Inflammatory macrophage treated with lipopolysaccharide for 4 hours (primary cell): ENCODE data around the gene GABRR3.

ENCODE experiments used
- DNase-seq: peaks from one replicate; pipeline ENCODE4 v3.0.0-alpha.2; 2020

Gene GABRR3

GRCh38 chr3:98035208-98035607 is at the start of gene GABRR3:
TSS of gene GABRR3 (minus strand) at chr3:98035315. CDS start at chr3:98034987, 328 bp downstream.
- DNase-seq, result no peak

GRCh38 chr3:98073486-98073885 is 38.4 kb upstream of the GABRR3 start:
- DNase-seq, result no peak

- DNase-seq, result no peak
These were observed 35.7 kb upstream of the GABRR3 start for GRCh38 chr3:98070840-98071239.

- no peak for DNase-seq
These were observed 33.7 kb upstream of the GABRR3 start for GRCh38 chr3:98068824-98069223.

- DNase-seq, result peak; percentile 28
These were observed 23.3 kb upstream of the GABRR3 start for GRCh38 chr3:98058244-98058960.

- no peak for DNase-seq
These were observed 22.5 kb upstream of the GABRR3 start for GRCh38 chr3:98057631-98058030.

GRCh38 chr3:98056035-98056434 is 20.9 kb upstream of the GABRR3 start:
- DNase-seq, result no peak

- no peak for DNase-seq
These were observed 14.2 kb upstream of the GABRR3 start for GRCh38 chr3:98049271-98049670.

GRCh38 chr3:98048586-98048985 is 13.5 kb upstream of the GABRR3 start:
- DNase-seq, result peak; percentile 58

GRCh38 chr3:98041350-98041749 is 6.2 kb upstream of the GABRR3 start:
- DNase-seq, result no peak

GRCh38 chr3:98039322-98040024 is 4.4 kb upstream of the GABRR3 start:
- peak; percentile 72 for DNase-seq

- no peak for DNase-seq
These were observed 3.8 kb upstream of the GABRR3 start for GRCh38 chr3:98038876-98039275.

GRCh38 chr3:98038286-98038685 is 3.2 kb upstream of the GABRR3 start:
- DNase-seq, result no peak

- DNase-seq, result no peak
These were observed 629 bp downstream of the GABRR3 start for GRCh38 chr3:98034486-98034885.

- no peak for DNase-seq
These were observed 1.1 kb downstream of the GABRR3 start for GRCh38 chr3:98034036-98034435.

GRCh38 chr3:98032904-98033303 is 2.2 kb downstream of the GABRR3 start:
- no peak for DNase-seq

GRCh38 chr3:98032265-98032664 is 2.9 kb downstream of the GABRR3 start:
- no peak for DNase-seq

- DNase-seq, result no peak
These were observed 6.0 kb downstream of the GABRR3 start for GRCh38 chr3:98029083-98029482.

GRCh38 chr3:98027085-98027446 is 8.0 kb downstream of the GABRR3 start:
- DNase-seq, result no peak

GRCh38 chr3:98026425-98027084 is 8.6 kb downstream of the GABRR3 start:
- DNase-seq, result no peak

GRCh38 chr3:98025392-98025945 is 9.6 kb downstream of the GABRR3 start:
- DNase-seq, result no peak

- DNase-seq, result peak; percentile 73
These were observed 11.9 kb downstream of the GABRR3 start for GRCh38 chr3:98022978-98023820.
